ENCODE results near the gene GRIN2C.

Gene GRIN2C

DNA sequence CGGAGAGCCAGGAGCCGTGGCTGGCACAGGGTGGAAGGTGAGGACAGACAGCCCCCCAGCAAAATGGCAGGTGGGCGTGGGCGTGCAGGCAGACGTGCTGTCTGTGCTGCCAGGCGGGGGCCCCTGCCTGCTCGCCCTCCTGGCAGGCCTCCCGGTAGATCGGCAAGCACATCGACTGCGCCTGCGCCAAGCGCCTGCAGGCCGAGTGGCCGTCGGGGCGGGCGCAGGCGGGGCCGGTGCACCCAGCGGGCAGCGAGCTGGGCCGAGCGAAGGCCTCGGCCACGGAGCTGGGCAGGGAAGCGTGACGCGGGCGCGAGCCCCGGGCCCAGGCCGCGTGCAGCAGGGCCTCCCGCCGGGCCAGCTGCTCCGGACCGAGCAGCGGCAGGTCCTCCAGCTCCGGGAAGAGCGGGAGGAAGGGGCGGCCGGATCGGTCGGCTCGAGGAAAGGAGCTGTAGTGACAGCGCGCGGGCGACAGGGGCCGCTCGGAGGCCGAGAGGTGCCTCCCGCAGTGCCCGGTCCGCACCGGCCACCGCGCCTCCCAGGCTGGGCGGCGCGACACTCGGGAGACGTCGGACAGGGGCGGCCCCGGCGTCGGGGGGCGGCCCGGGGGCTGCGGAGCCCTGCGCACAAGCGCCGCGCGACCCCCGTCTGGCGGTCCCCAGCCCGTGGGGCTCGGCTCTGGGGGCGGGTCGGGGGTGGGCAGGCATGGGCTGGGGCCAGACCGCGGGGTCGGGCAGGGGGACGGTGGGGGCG is 16.9 kb downstream of the GRIN2C start:
- DNase-seq: peak; percentile 26 to 69

DNA sequence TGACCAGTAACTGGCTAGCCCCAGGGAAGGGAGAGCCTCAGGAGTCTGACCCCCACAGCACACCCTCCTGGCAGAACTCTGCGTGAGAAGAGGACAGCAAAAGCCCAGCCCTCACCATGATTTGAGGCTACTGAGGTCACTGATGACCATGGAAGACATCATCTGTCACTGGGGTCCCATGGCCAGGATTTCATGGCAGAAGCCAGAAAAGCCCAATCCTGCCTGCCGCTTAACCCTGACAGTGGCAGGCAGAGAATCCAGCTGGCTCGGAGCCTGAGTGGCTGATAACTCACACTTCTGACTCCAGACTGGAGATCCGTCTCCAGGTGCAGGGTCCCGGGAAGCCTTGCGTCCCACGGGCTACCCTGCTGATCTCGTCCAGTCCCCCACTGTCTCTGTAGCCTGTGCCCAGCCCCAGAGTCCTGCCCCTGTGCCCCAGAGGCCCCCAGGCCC is 17.5 kb downstream of the GRIN2C start:
- DNase-seq: no peak

DNA sequence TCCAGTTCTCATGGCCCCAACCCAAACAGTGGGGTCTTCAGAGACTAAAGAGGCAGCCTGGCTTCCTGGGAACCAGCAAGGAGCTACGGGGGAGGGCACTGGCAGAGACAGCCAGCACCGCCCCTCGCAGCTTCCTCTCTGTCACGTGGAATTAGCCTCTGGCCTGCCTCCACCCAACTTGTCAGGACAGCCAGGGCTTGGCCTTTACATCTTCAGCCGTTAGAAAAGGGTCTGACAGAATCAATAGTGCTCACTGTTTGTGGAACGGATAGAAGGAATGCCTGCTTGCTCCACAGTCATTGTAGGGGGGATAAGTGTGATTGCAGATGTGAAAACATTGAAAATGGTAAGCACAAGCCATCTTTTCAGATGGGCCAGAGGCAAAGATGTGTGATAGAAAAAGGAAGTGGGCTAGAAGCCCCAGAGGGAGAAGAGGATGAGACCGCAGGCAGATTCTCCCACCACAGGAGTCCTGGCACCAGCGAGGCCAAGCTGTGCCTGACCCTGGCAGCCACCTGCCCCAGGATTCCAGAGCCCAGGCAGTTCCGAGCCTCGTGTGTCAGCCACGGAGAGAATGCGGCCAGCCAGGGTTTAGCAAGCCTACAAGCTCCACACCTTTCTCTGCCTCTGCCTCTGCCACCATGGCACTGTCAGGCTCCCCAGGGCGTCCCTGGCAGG is 18.6 kb downstream of the GRIN2C start:
- peak; percentile 27 to 60 for DNase-seq

DNA sequence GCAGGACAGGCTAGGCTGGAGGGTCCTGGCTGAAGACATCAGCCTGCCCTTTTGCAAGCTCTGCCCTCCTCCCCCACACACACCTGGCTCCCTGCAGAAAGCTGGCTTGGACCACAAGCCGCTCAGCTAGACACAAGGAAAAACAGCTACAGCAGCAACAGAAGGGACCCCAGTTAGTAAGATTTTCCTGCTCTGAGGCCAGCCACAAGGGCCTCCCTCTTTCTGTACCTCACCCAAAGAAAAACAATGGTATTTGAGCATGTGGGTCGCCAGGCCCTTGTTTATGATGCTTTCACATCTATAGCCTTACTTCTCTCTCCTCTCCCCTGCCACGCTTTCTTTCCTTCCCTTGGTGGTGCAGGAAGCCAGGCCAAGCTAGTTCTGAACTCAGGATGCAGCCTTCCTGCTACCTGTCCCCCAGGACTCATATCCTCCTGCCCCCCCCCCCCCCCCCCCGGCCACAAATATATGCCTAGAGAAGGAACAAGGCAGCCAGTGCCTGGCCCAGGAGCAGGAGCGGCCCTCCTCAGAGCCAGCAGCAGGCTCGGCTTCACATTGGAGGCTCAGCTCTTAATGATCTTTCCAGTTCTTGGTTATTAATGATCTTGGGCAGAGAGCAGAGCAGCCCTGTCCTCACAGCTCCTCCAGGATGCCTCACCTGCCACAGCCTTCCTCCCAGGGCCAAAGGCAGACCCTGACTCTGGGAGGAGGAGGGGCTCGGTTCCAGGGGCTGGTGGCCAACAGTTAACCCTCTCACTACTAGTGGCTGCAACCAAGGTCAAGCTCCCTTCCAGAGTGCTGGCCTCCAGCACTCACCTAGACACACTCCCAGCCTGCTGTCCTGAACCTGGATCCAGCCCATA is 19.5 kb downstream of the GRIN2C start:
- no peak for DNase-seq

- DNase-seq: no peak
These were observed 21.4 kb downstream of the GRIN2C start for GRCh38 chr17:74838274-74838673.

DNA sequence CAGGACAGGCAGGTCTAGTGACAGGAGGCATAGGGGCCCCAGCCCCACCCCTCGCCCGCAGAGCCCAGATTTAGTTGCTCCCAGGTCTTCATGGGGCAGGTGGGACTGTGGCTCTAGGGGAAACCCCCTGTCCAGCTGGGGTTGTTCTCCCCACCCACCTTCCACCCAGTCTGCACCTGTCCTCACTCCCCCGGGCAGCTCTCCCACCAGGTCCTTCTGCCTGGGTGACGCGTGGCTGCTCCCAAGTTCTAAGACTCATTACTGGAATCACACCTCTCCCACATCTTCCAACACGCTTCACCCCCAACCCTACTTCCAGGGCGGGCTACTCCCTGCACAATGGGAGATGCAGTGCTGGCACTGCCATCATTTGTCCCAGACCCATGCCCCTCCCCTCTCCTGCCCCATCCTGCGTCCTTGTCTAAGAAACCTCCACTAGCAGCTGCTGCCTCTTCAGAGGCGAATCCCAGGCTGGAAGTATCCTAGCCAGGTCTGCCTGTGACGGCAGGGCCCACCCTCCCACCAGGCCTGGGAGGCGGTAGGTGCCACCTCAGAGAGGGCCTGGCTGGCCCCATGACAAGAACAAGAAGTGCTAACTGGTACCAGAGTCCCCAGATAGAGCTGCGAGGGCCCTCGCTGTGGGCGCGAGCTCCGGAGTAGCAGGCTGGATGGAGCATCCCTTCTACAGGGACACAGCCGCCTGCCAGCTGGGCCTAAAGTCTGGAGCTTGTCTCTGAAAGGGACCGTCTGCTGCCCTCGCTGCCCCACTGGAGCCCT is 22.8 kb downstream of the GRIN2C start:
- DNase-seq: no peak

GRCh38 chr17:74836191-74836590 is 23.5 kb downstream of the GRIN2C start:
- no peak for DNase-seq

DNA sequence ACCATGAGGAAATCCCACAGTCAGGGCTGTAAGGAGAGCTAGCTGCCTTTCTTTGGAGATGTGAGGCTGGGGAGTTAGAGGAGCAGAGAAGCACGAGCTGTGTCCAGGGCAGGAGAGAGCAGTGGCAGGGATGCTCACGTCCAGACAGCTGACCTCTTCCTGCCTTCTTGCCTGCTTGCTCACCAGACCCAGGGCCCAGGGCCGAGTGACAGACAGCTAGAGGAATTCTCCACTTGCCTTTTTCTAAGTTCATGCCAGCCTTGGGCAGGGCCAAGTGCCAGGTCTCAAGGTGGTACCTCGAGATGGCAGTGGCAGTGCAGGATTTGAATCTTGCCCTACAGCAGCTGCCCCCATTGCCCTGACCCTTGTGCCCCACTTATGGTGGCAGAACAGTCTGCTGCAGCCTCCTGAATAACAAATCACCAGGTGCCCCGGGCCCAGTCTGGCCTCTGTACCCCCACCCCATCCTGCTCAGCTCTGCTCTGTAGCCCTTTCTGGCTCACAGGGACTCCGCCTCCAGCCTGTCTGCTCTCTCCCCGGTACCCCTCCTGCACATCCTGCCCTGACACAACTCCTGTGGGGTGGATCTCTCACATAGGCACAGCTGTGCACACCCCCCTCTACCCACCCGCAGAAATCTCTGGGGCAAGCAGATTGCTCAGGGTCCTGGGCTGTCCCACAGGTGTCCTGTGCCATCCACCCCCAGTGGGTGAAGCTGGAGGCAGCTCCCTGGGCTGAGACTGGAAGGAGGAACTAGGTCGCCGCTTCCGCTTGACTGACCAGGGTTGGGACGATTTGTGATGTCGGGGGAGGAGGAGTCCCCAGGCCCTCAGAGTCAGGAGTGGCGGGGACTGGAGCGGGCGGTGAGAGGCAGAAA is 25.9 kb downstream of the GRIN2C start:
- DNase-seq: peak in 1 of 2 donors; percentile 38

- DNase-seq: no peak
These were observed 27.3 kb downstream of the GRIN2C start for GRCh38 chr17:74832421-74832820.

DNA sequence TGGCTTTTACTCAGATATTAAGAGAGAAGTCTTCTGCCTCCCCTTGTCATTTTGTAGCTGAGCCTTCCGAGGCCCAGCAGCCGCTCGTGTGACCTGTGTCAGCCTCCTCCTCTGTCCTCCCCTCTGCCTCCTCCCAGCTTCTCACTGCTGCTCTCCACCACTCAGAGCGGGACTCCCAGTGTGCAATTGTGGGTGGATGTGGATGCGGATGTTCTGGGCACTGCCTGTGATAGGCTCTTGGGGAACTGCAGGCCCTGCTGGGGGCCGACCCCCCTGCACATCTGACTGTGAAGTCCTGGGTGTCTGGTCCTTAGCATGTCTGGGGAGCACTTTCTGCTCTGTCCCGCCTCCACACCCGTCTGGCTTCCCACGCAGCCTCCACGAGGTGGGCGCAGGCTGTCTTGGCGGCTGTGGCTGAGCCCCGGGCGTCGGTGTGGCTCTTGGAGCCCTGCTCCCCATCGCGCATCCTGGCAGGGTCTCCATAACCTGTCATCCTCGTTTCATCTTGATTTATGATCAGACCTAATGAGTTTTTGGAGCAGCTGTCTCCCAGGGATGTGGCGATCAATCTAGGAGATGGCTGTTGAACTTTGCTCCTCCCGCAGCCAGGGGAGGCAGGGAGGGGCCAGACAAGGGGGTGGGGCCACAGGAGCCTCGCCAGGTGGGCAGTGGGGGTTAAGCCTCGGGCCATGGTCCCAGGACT is 28.1 kb downstream of the GRIN2C start:
- DNase-seq: no peak

GRCh38 chr17:74830861-74831260 is 28.8 kb downstream of the GRIN2C start:
- DNase-seq: no peak

DNA sequence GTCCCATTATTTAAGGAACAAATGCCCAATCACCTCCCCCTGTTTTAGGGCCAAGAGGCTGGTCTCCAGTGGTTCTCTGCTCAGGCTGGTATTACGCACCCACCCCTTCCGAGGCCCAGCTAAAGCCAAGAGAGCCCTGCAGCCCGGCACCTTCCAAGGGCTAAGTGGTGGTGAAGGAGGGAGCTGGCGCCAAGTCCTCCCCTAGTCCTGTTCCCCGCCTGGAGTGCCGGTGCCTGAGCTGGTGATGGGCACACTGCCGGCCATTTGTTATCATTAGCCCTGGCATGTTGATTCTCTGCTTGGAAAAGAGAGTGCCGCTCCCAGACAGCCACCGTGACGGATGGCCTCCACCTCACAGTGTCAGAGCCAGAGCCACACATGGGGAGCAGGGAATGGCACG is 31.9 kb downstream of the GRIN2C start:
- no peak for DNase-seq

DNA sequence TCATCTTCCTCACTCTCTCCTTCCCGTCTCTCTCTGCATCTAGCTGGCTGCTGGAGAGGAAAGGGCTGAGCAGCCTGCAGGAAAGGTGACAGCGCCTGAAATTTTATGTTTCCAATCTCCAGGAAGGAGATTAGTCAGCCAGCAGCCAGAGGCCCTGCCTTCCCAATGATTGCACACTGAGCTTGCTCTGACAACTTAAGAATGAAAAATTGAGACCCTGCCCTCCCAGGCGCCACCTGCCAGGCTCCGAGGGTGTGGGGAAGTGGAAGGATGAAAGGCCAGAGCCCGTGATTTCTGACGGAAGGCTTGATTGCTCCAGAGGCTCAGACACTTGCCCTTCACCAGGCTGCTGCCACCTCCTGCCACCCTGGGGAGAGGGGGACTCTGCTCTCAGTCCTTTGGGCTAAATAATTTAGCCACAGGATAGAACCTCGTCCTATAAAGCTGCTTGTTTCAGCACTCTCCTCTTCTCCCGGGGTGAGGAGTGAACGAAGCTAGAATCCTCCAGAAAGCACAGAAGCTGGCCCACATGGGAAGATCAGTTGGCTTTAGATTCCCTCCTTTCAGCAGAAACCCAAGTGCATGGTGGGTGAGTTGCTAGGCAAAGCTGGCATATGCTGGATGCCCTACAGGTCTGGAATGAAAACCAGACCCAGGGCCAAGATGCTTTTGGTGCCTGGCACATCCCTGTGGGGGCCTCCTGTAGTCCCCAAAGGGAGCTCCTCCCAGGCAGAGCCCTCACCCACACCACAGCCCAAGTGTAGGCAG is 33.5 kb downstream of the GRIN2C start:
- no peak for DNase-seq

GRCh38 chr17:74824961-74825627 is 34.6 kb downstream of the GRIN2C start:
- DNase-seq: no peak

DNA sequence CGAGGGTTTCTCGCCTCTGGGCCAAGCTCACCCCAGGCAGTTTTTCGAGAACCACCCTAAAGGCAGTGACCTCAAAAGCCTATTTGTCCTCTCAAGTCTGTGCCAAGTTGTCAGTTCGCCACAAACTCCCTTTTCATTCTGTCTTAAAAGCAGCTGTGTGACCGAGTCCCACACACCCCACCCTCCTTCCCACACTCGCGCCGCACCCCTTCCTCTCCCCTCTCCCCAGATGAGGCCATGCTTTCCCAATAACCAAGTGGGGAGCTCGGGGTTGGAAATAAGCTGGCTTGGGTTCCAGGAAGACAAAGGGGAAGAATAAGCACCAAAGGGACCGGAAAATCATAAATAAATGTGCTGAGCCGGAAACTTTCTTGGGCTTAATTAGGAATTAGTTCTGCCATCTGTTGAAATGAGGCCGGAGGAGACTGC is 36.7 kb downstream of the GRIN2C start:
- DNase-seq: peak; percentile 52 to 56

- no peak for DNase-seq
These were observed 37.2 kb downstream of the GRIN2C start for GRCh38 chr17:74822335-74822938.

- DNase-seq: no peak
These were observed 37.9 kb downstream of the GRIN2C start for GRCh38 chr17:74821655-74822334.

GRCh38 chr17:74819801-74820436 is 39.8 kb downstream of the GRIN2C start:
- no peak for DNase-seq
